Motor neuron (in vitro differentiated cells): Measurements from ENCODE around the gene SPEM1. TPM values are rescaled to one million over a fixed set of nuclear protein-coding genes. Genes with fewer than 3 reads are reported as not detected.

Experiments
- ATAC-seq, 8 experiments: fragments of 200-7000 bp; cut with Tn5 transposase; replicated peaks in 6 of 8; 2 replicates each; pipeline ENCODE4 v1.8.0; 2021; ENCODE audit warnings: mild to moderate bottlenecking in 8 of 8, moderate library complexity in 8 of 8
- H3K27ac ChIP-seq, 2 donors: fragments of 250-450 bp; sonication (Bioruptor Pico); 2 replicates each; pipeline ENCODE4 v1.9.0; 2021; ENCODE audit warnings: antibody characterized with exemption in 2 of 2, mild to moderate bottlenecking in 2 of 2, moderate library complexity in 1 of 2
- H3K4me1 ChIP-seq, 2 donors: fragments of 250-450 bp; sonication (Bioruptor Pico); replicated peaks in 1 of 2; 2 replicates each; pipeline ENCODE4 v1.6.1; 2021; ENCODE audit warnings: antibody characterized with exemption in 2 of 2, mild to moderate bottlenecking in 2 of 2, moderate library complexity in 1 of 2
- H3K4me3 ChIP-seq, 5 donors: fragments of 250-450 bp; sonication (Bioruptor Pico); 2 replicates each; pipeline ENCODE4 v1.9.0; 2021; ENCODE audit warnings: antibody characterized with exemption in 5 of 5, mild to moderate bottlenecking in 5 of 5, moderate library complexity in 4 of 5
- WGBS, 10 experiments: fragments of 450-650 bp; shearing (Covaris generic); methylation state at CpG; one replicate each; pipeline ENCODE4 v1.0.0; 2022; 5-methylcytosine and 5-hydroxymethylcytosine counted together
- in situ Hi-C, 9 experiments: fragments of 400-800 bp; cut with MboI; loops; one replicate each; pipeline ENCODE4 v1.15.0; 2021; ENCODE audit warnings: low sequenced_read_pairs in 9 of 9, low pct_unique_long_range_greater_than_20kb in 2 of 9; ENCODE audit not compliant: unreplicated experiment in 9 of 9
- total RNA-seq, 8 experiments: library from RNA; unstranded; fragments of 300-600 nt; gene quantifications; 2 replicates each; pipeline versions ENCODE4 v1.2.3 to v1.2.4, GENCODE V29; 2022

SPEM1 gene
- total RNA-seq, 8 experiments from 2014 or later, result 1.00 TPM; not detected in 7

GRCh38 chr17:7428557-7428956, 8.4 kb downstream of the SPEM1 start, which contains the start of gene SPEM3:
SPEM3 (plus strand) TSS chr17:7428857; CDS start chr17:7428903, 46 bp downstream.
- no peak for ATAC-seq
- Histone ChIP-seq H3K4me3 (no peak within 1 kb of the TSS), H3K4me1 (peaks cover 0 to 4% of the 10 kb centered on the region in 2 donors), H3K27ac (no peak within 1 kb of the TSS)
- 17 to 67% (median 46%) methylated on average over 1 to 3 of the region's 5 CpGs; no CpG with 5 or more reads in 2 of the 10 experiments for WGBS, 10 experiments
- in situ Hi-C loops, result no loop called here

- ATAC-seq, result peak in 4 of 8 experiments; percentile 7 to 32 (median 23)
- H3K4me3 ChIP-seq, result no peak overlapping the region
- in situ Hi-C loops, result no loop called here
- WGBS, 10 experiments, result no CpG with 5 or more reads among the region's 10 CpGs
- no peaks in the 10 kb centered on the region for H3K4me1 ChIP-seq
- H3K27ac ChIP-seq, result no peak overlapping the region
These were observed 9.6 kb downstream of the SPEM1 start for GRCh38 chr17:7429722-7430121.

GRCh38 chr17:7431231-7431630, 11.1 kb downstream of the SPEM1 start:
- Histone ChIP-seq H3K4me3 (no peak overlapping the region), H3K4me1 (peaks cover 6 to 8% of the 10 kb centered on the region in 2 donors), H3K27ac (no peak overlapping the region)
- no peak for ATAC-seq
- in situ Hi-C loops, result no loop called here
- 0 to 40% (median 33%) methylated on average over 1 of the region's 1 CpG; no CpG with 5 or more reads in 7 of the 10 experiments for WGBS, 10 experiments

- 14 to 95% (median 88%) methylated on average over 1 to 10 of the region's 11 CpGs; no CpG with 5 or more reads in 3 of the 10 experiments for WGBS, 10 experiments
- Histone ChIP-seq H3K4me1 (peaks cover 10 to 12% of the 10 kb centered on the region in 2 donors), H3K4me3 (no peak overlapping the region), H3K27ac (no peak overlapping the region)
- no peak for ATAC-seq
- in situ Hi-C loops, result no loop called here
These were observed 12.2 kb downstream of the SPEM1 start for GRCh38 chr17:7432296-7432695.

GRCh38 chr17:7435676-7436555, 15.8 kb downstream of the SPEM1 start:
- Histone ChIP-seq H3K4me1 (peaks cover 18 to 27% of the 10 kb centered on the region in 2 donors), H3K4me3 (peak overlapping the region in 4 of 5 donors; percentile 6 to 60 (median 44)), H3K27ac (no peak overlapping the region)
- 0 to 60% (median 12%) methylated on average over 1 to 11 of the region's 49 CpGs; no CpG with 5 or more reads in 6 of the 10 experiments for WGBS, 10 experiments
- in situ Hi-C loops, result no loop called here
- peak in 2 of 8 experiments; percentile 3 to 4 for ATAC-seq

- in situ Hi-C loops, result no loop called here
- Histone ChIP-seq H3K27ac (no peak overlapping the region), H3K4me3 (peak overlapping the region; percentile 9 to 60 (median 55)), H3K4me1 (peaks cover 25 to 34% of the 10 kb centered on the region in 2 donors)
- WGBS, 10 experiments, result 0 to 40% (median 18%) methylated on average over 1 to 11 of the region's 92 CpGs; no CpG with 5 or more reads in 5 of the 10 experiments
- peak; percentile 51 to 82 (median 58) for ATAC-seq
These were observed 16.6 kb downstream of the SPEM1 start for GRCh38 chr17:7436556-7437368.

GRCh38 chr17:7437369-7437863, 17.3 kb downstream of the SPEM1 start:
- Histone ChIP-seq H3K27ac (no peak overlapping the region), H3K4me3 (peak overlapping the region; percentile 9 to 60 (median 55)), H3K4me1 (peaks cover 25 to 34% of the 10 kb centered on the region in 2 donors)
- in situ Hi-C loops, result no loop called here
- WGBS, 10 experiments, result 33 to 100% (median 45%) methylated on average over 1 to 3 of the region's 31 CpGs; no CpG with 5 or more reads in 6 of the 10 experiments
- ATAC-seq, result no peak

GRCh38 chr17:7437950-7438614, 18.0 kb downstream of the SPEM1 start:
- peak in 4 of 8 experiments; percentile 3 to 5 (median 4) for ATAC-seq
- in situ Hi-C loops, result no loop called here
- Histone ChIP-seq H3K4me3 (peak overlapping the region; percentile 27 to 61 (median 58)), H3K4me1 (peaks cover 25 to 34% of the 10 kb centered on the region in 2 donors), H3K27ac (no peak overlapping the region)
- 7 to 83% (median 21%) methylated on average over 2 to 11 of the region's 48 CpGs; no CpG with 5 or more reads in 4 of the 10 experiments for WGBS, 10 experiments

- 35 to 93% (median 61%) methylated on average over 2 to 6 of the region's 11 CpGs; no CpG with 5 or more reads in 1 of the 10 experiments for WGBS, 10 experiments
- Histone ChIP-seq H3K4me3 (peak overlapping the region; percentile 55 to 61 (median 58)), H3K4me1 (peaks cover 25 to 34% of the 10 kb centered on the region in 2 donors), H3K27ac (no peak overlapping the region)
- ATAC-seq, result no peak
- in situ Hi-C loops, result no loop called here
These were observed 18.7 kb downstream of the SPEM1 start for GRCh38 chr17:7438656-7439460.

GRCh38 chr17:7439462-7440112, 19.5 kb downstream of the SPEM1 start, which contains the start of gene FGF11:
FGF11 (plus strand) TSS chr17:7439512; CDS start chr17:7439621, 109 bp downstream.
- Histone ChIP-seq H3K4me3 (peak within 1 kb of the TSS; percentile 55 to 61 (median 58)), H3K27ac (peak within 1 kb of the TSS; percentile 96 to 97), H3K4me1 (peaks cover 25 to 34% of the 10 kb centered on the region in 2 donors)
- ATAC-seq, result no peak
- in situ Hi-C loops, result no loop called here
- 10% methylated on average over 2 of the region's 50 CpGs; no CpG with 5 or more reads in 9 of the 10 experiments for WGBS, 10 experiments
